Gastrocnemius medialis (tissue), 4 donors: ENCODE results near the gene IQSEC1.

Experiments used
- CTCF ChIP-seq, 5 experiments: fragments of 450-650 bp in 3 of 5; fragments of 200-600 bp in 2 of 5; sonication (generic) in 2 of 5; IDR thresholded peaks in 4 of 5; conservative IDR thresholded peaks in 1 of 5; 1 replicate in 4 of 5; 2 replicates in 1 of 5; pipeline ENCODE4 v1.5.1; 2016 to 2019; ENCODE audit warnings: antibody characterized with exemption in 5 of 5, mild to moderate bottlenecking in 3 of 5, moderate library complexity in 3 of 5
- POLR2A ChIP-seq, 2 donors: fragments of 450-650 bp; IDR thresholded peaks; one replicate each; pipeline ENCODE4 v1.6.1; 2017; ENCODE audit warnings: antibody characterized with exemption in 2 of 2, mild to moderate bottlenecking in 2 of 2, moderate library complexity in 2 of 2

GRCh38 chr3:13067778-13068177, 5.5 kb downstream of the IQSEC1 start:
- TF ChIP-seq CTCF (IDR thresholded peaks at IDR 0.05 in 4 of 5, conservative IDR thresholded peaks at IDR 0.05 in 1 of 5), result no peak
- no peak for TF ChIP-seq POLR2A (IDR thresholded peaks at IDR 0.05)
